ENCODE data around the gene IKZF1.

DNA sequence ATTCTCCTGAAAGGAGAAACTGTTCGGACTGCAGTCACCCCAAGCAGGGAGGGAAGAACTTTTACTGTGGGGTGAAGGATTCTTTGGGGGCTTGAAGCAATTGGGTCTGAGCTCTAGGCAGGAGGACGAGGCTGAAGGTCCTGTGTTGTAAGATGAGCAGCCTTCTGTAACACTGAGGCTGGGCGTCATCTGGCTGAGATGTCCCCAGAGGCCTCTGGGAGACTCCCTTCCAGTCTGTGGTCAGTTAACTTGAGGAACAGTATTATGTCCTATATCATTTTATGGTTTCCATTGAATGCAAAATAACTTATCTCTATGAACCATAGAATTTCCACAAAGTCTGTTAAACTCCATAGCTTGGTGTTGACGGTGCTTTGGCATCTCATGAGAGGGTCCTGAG is 119.3 kb downstream of the IKZF1 start:
- TF ChIP-seq, protein P1, sequence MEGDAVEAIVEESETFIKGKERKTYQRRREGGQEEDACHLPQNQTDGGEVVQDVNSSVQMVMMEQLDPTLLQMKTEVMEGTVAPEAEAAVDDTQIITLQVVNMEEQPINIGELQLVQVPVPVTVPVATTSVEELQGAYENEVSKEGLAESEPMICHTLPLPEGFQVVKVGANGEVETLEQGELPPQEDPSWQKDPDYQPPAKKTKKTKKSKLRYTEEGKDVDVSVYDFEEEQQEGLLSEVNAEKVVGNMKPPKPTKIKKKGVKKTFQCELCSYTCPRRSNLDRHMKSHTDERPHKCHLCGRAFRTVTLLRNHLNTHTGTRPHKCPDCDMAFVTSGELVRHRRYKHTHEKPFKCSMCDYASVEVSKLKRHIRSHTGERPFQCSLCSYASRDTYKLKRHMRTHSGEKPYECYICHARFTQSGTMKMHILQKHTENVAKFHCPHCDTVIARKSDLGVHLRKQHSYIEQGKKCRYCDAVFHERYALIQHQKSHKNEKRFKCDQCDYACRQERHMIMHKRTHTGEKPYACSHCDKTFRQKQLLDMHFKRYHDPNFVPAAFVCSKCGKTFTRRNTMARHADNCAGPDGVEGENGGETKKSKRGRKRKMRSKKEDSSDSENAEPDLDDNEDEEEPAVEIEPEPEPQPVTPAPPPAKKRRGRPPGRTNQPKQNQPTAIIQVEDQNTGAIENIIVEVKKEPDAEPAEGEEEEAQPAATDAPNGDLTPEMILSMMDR (IDR thresholded peaks at IDR 0.05; ENCODE audit: low read depth, low read length), result no peak
- no peak for TF ChIP-seq EZH2phosphoT487 (IDR thresholded peaks at IDR 0.05; ENCODE audit: low read depth)

All from OCI-LY3 (cell line).